Panc1 (cell line): ENCODE results near the gene SMIM35. TPM values are rescaled to one million over a fixed set of nuclear protein-coding genes. Genes with fewer than 3 reads are reported as not detected.

ENCODE experiments used
- ATAC-seq: fragments of 200-7000 bp; cut with Tn5 transposase; 2 replicates; pipeline ENCODE4 v1.9.1; 2020; ENCODE audit warnings: mild to moderate bottlenecking, moderate library complexity
- BruUV-seq: library from RNA; stranded (reverse); fragments of 400-500 nt; replicated peaks from 2 replicates; lab custom pipeline; 2021; lab: Mats Ljungman, UMichigan
- CTCF ChIA-PET: fragments of 300-600 bp; sonication (Branson Sonifier 250); formaldehyde crosslinking; loops from one replicate; lab custom pipeline; 2022; ENCODE audit warnings: antibody characterized with exemption; lab: Charles Lee
- POLR2A ChIA-PET: fragments of 300-600 bp; sonication (Branson Sonifier 250); formaldehyde crosslinking; loops from one replicate; lab custom pipeline; 2022; ENCODE audit warnings: antibody characterized with exemption; lab: Charles Lee
- DNase-seq: peaks from one replicate; pipeline ENCODE4 v3.0.0-alpha.2; 2010; ENCODE audit warnings: low read depth, low spot score
- H3K27ac ChIP-seq: 2 replicates; pipeline ENCODE4 v1.5.1; 2011; ENCODE audit warnings: mild to moderate bottlenecking, low read length, inconsistent platforms
- H3K27me3 ChIP-seq: fragments of 200-500 bp; sonication (Bioruptor generic); 2 replicates; pipeline ENCODE4 v1.6.0; 2014; ENCODE audit warnings: low read length, inconsistent platforms; ENCODE audit not compliant: control insufficient read depth, insufficient read depth
- H3K36me3 ChIP-seq: fragments of 200-500 bp; sonication (Bioruptor generic); 2 replicates; pipeline ENCODE4 v1.5.1; 2014; ENCODE audit warnings: inconsistent platforms, mild to moderate bottlenecking, low read length, moderate library complexity; ENCODE audit not compliant: control insufficient read depth, insufficient read depth
- H3K4me1 ChIP-seq: 2 replicates; pipeline ENCODE4 v1.5.1; 2011; ENCODE audit warnings: inconsistent platforms, mild to moderate bottlenecking, low read length, moderate library complexity; ENCODE audit not compliant: control insufficient read depth, insufficient read depth
- H3K4me3 ChIP-seq, 2 experiments: 2 replicates each; pipeline ENCODE4 v1.5.1; 2011 to 2012; ENCODE audit warnings: low read depth in 2 of 2, low read length in 2 of 2, mild to moderate bottlenecking in 2 of 2, inconsistent platforms in 1 of 2, moderate library complexity in 1 of 2
- H3K9me3 ChIP-seq: fragments of 200-500 bp; sonication (Bioruptor generic); 2 replicates; pipeline ENCODE4 v1.5.1; 2014; ENCODE audit warnings: low read depth, mild to moderate bottlenecking, inconsistent platforms, low read length, moderate library complexity; ENCODE audit not compliant: control insufficient read depth, insufficient read depth
- POLR2AphosphoS5 ChIP-seq: IDR thresholded peaks from 2 replicates; pipeline ENCODE4 v1.6.1; 2012; ENCODE audit warnings: mild to moderate bottlenecking, low read depth, low read length, moderate library complexity
- SIN3A ChIP-seq: IDR thresholded peaks from 2 replicates; pipeline ENCODE4 v1.6.1; 2012; ENCODE audit warnings: low read depth, mild to moderate bottlenecking, low read length, moderate library complexity, borderline replicate concordance; ENCODE audit not compliant: insufficient read depth
- TCF7L2 ChIP-seq: IDR thresholded peaks from 2 replicates; pipeline ENCODE4 v1.6.1; 2011; ENCODE audit warnings: mild to moderate bottlenecking, low read depth, low read length, inconsistent platforms
- in situ Hi-C: cut with HindIII; loops from 2 replicates; pipeline ENCODE4 v1.10.0; 2016; ENCODE audit warnings: low sequenced_read_pairs, low pct_unique_long_range_greater_than_20kb
- intact Hi-C: fragments of 100-400 bp; cut with micrococcal nuclease; formaldehyde crosslinking; loops from one replicate; pipeline ENCODE4 v1.10.0; 2022; ENCODE audit not compliant: unreplicated experiment
- total RNA-seq: library from RNA; stranded (reverse); gene quantifications from one replicate; pipeline ENCODE4 v1.2.1, GENCODE V29; 2021; ENCODE audit not compliant: unreplicated experiment
- TF ChIP-seq, protein P1 (sequence below): fragments of 450-650 bp; IDR thresholded peaks from 2 replicates; pipeline ENCODE4 v1.5.1; 2017; ENCODE audit warnings: mild to moderate bottlenecking
- TF ChIP-seq, protein P2 (sequence below), 2 experiments: IDR thresholded peaks; 2 replicates each; pipeline ENCODE4 v1.6.1; 2011 to 2012; ENCODE audit warnings: low read depth in 2 of 2, control low read depth in 1 of 2, low read length in 1 of 2, mild to moderate bottlenecking in 1 of 2, moderate library complexity in 1 of 2; ENCODE audit not compliant: insufficient read depth in 1 of 2

SMIM35 gene
- total RNA-seq, 1 experiment from 2014 or later: not detected

DNA sequence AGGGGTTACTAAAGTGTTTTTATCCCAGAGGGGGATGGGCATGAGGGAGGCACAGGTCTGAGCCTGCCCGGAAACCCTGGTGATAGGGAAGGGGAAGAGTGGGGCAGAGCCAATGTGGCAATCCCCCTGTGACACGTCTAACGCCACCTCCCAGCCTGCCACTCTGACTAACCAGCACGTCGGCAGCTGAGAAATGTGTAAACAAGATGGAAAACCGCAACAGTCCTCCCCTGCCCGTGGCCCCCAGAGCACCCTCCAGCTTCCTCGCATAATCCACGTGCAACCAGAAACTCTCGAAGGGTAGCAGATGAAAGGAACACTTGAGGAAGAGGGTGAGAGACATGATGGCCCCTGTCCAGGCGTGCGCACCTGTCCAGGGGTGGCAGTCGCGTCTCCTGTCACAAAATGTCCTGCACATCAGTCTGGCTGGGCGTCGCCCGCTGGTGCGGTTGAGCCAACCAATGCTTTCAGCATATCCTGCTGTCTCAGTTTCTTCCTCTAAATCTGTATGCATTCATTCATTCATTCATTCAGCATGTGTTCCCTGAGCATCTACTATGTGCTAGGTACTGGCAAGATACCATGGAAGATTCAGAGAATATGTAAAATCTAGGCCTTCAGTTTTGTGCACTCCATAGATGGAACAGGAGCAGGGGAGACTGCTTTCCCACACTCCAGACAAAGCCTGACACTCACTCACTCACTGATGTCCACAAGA, 5.4 kb downstream of the SMIM35 start:
- no TSS peak for BruUV-seq
- Histone ChIP-seq H3K27ac (no peak overlapping the region), H3K9me3 (no peaks in the 10 kb centered on the region), H3K36me3 (no peaks in the 10 kb centered on the region), H3K4me3 (no peak overlapping the region), H3K27me3 (peaks cover 13% of the 10 kb centered on the region), H3K4me1 (no peaks in the 10 kb centered on the region)
- no peak for ATAC-seq
- CTCF ChIA-PET: no interaction called here
- TF ChIP-seq, protein P1, sequence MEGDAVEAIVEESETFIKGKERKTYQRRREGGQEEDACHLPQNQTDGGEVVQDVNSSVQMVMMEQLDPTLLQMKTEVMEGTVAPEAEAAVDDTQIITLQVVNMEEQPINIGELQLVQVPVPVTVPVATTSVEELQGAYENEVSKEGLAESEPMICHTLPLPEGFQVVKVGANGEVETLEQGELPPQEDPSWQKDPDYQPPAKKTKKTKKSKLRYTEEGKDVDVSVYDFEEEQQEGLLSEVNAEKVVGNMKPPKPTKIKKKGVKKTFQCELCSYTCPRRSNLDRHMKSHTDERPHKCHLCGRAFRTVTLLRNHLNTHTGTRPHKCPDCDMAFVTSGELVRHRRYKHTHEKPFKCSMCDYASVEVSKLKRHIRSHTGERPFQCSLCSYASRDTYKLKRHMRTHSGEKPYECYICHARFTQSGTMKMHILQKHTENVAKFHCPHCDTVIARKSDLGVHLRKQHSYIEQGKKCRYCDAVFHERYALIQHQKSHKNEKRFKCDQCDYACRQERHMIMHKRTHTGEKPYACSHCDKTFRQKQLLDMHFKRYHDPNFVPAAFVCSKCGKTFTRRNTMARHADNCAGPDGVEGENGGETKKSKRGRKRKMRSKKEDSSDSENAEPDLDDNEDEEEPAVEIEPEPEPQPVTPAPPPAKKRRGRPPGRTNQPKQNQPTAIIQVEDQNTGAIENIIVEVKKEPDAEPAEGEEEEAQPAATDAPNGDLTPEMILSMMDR: no peak
- TF ChIP-seq POLR2AphosphoS5 (no peak), TCF7L2 (no peak), SIN3A (no peak)
- TF ChIP-seq, protein P2, sequence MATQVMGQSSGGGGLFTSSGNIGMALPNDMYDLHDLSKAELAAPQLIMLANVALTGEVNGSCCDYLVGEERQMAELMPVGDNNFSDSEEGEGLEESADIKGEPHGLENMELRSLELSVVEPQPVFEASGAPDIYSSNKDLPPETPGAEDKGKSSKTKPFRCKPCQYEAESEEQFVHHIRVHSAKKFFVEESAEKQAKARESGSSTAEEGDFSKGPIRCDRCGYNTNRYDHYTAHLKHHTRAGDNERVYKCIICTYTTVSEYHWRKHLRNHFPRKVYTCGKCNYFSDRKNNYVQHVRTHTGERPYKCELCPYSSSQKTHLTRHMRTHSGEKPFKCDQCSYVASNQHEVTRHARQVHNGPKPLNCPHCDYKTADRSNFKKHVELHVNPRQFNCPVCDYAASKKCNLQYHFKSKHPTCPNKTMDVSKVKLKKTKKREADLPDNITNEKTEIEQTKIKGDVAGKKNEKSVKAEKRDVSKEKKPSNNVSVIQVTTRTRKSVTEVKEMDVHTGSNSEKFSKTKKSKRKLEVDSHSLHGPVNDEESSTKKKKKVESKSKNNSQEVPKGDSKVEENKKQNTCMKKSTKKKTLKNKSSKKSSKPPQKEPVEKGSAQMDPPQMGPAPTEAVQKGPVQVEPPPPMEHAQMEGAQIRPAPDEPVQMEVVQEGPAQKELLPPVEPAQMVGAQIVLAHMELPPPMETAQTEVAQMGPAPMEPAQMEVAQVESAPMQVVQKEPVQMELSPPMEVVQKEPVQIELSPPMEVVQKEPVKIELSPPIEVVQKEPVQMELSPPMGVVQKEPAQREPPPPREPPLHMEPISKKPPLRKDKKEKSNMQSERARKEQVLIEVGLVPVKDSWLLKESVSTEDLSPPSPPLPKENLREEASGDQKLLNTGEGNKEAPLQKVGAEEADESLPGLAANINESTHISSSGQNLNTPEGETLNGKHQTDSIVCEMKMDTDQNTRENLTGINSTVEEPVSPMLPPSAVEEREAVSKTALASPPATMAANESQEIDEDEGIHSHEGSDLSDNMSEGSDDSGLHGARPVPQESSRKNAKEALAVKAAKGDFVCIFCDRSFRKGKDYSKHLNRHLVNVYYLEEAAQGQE (IDR thresholded peaks at IDR 0.05; ENCODE audit: insufficient read depth in 1 of 2, low read depth in 2 of 2, low read length in 1 of 2): no peak
- in situ Hi-C loops: no loop called here
- POLR2A ChIA-PET: no interaction called here
- no peak for DNase-seq
- intact Hi-C loops: no loop called here

DNA sequence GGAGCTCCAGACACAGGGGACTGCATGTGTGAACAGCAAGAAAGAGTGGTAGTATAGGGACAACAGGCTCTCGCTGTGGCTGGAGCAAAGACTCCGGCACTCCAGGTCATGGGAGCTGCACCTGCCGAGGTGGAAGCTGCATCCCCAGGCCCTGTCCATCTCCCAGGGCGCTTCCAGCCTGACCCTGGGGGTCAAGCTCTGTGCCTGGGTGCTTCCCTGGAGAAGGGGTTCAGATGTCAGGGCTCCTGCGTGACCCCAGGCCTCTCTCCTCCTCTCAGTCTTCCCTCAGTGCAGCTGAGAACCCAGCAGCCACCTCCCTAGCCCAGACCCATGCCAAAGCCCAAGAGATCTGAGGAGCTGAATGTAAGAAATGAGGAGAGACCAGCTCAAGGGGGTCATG, 6.5 kb downstream of the SMIM35 start:
- intact Hi-C loops (no loop called here), in situ Hi-C loops (no loop called here)
- CTCF ChIA-PET: interaction anchor here (0.5 kb wide), 1 partner anchor 26 kb away, joined by 4 read pairs; no protein-coding TSS in a partner anchor
- Histone ChIP-seq H3K27me3 (peaks cover 15% of the 10 kb centered on the region), H3K36me3 (no peaks in the 10 kb centered on the region), H3K27ac (no peak overlapping the region), H3K4me1 (no peaks in the 10 kb centered on the region), H3K4me3 (no peak overlapping the region), H3K9me3 (no peaks in the 10 kb centered on the region)
- DNase-seq: no peak
- no peak for ATAC-seq
- no TSS peak for BruUV-seq
- TF ChIP-seq, protein P1: no peak
- TF ChIP-seq, protein P2 (IDR thresholded peaks at IDR 0.05; ENCODE audit: insufficient read depth in 1 of 2, low read depth in 2 of 2, low read length in 1 of 2): no peak
- TF ChIP-seq SIN3A (no peak), TCF7L2 (no peak), POLR2AphosphoS5 (no peak)
- POLR2A ChIA-PET: no interaction called here
